Spleen (tissue), 11 donors: ENCODE results near the gene LRRC8D. TPM values are rescaled to one million over a fixed set of nuclear protein-coding genes. Genes with fewer than 3 reads are reported as not detected.
A peak's percentile ranks its signal among the peaks of the same experiment; 100 is the strongest.

Experiments used
- DNase-seq: peaks from one replicate; pipeline ENCODE4 v3.0.0-alpha.2; 2020
- H3K27ac ChIP-seq, 8 donors: fragments of 200-600 bp; sonication (generic) in 7 of 8; 1 replicate in 4 of 8; 2 replicates in 4 of 8; pipeline versions ENCODE4 v1.5.0 to v1.8.0; 2016 to 2021; ENCODE audit warnings: inconsistent platforms in 4 of 8, mild to moderate bottlenecking in 4 of 8, moderate library complexity in 1 of 8
- H3K27me3 ChIP-seq, 7 donors: fragments of 200-600 bp; sonication (generic) in 6 of 7; replicated peaks in 1 of 7; 1 replicate in 4 of 7; 2 replicates in 3 of 7; pipeline versions ENCODE4 v1.5.0 to v1.8.0; 2016 to 2021; ENCODE audit warnings: inconsistent platforms in 3 of 7, mild to moderate bottlenecking in 1 of 7
- H3K36me3 ChIP-seq, 6 donors: fragments of 200-600 bp; sonication (generic) in 5 of 6; 1 replicate in 4 of 6; 2 replicates in 2 of 6; pipeline versions ENCODE4 v1.5.0 to v1.8.0; 2016 to 2021; ENCODE audit warnings: inconsistent platforms in 2 of 6
- H3K4me1 ChIP-seq, 6 donors: fragments of 200-600 bp; sonication (generic) in 5 of 6; 1 replicate in 3 of 6; 2 replicates in 3 of 6; pipeline versions ENCODE4 v1.5.0 to v1.8.0; 2016 to 2021; ENCODE audit warnings: inconsistent platforms in 3 of 6
- H3K4me3 ChIP-seq, 8 donors: fragments of 200-600 bp; sonication (generic) in 7 of 8; 1 replicate in 4 of 8; 2 replicates in 4 of 8; pipeline versions ENCODE4 v1.5.0 to v1.8.0; 2016 to 2021; ENCODE audit warnings: inconsistent platforms in 4 of 8, mild to moderate bottlenecking in 4 of 8, moderate library complexity in 2 of 8
- H3K9me3 ChIP-seq, 8 donors: fragments of 200-600 bp; sonication (generic) in 7 of 8; 1 replicate in 4 of 8; 2 replicates in 4 of 8; pipeline versions ENCODE4 v1.5.0 to v1.8.0; 2016 to 2021; ENCODE audit warnings: inconsistent platforms in 4 of 8
- CTCF ChIP-seq, 11 experiments: fragments of 200-600 bp in 7 of 11; fragments of 450-650 bp in 4 of 11; sonication (generic) in 4 of 11; IDR thresholded peaks in 8 of 11; conservative IDR thresholded peaks in 3 of 11; 1 replicate in 7 of 11; 2 replicates in 4 of 11; pipeline versions ENCODE4 v1.4.0 to v1.8.0; 2016 to 2021; ENCODE audit warnings: antibody characterized with exemption in 11 of 11, inconsistent platforms in 4 of 11, mild to moderate bottlenecking in 1 of 11
- POLR2A ChIP-seq, 3 donors: fragments of 450-650 bp; IDR thresholded peaks; one replicate each; pipeline ENCODE4 v1.5.1; 2017; ENCODE audit warnings: antibody characterized with exemption in 3 of 3, mild to moderate bottlenecking in 1 of 3
- POLR2AphosphoS5 ChIP-seq, 3 donors: sonication (generic); formaldehyde crosslinking; IDR thresholded peaks; one replicate each; pipeline ENCODE4 v1.5.1; 2017; ENCODE audit warnings: antibody characterized with exemption in 3 of 3
- WGBS, 5 donors: extraction: QIAGEN DNeasy Blood & Tissue Kit in 3 of 5; methylation state at CpG; one replicate each; pipeline versions ENCODE4 v1.1.5 to v1.1.7; 2013 to 2018; 5-methylcytosine and 5-hydroxymethylcytosine counted together
- intact Hi-C: fragments of 100-400 bp; cut with DNase I; formaldehyde crosslinking; loops from one replicate; pipeline ENCODE4 v1.15.0; 2023; ENCODE audit warnings: low total_unique reads
- polyA plus RNA-seq, 3 donors: library from polyadenylated mRNA; stranded (reverse); fragments of 200-250 nt; gene quantifications; one replicate each; pipeline ENCODE4 v1.2.1, GENCODE V29; 2013
- total RNA-seq, 7 donors: library from RNA; depleted of rRNA in 3 of 7; stranded (reverse); fragments of >200 nt in 3 of 7; fragmentation: NEBNext Ultra II Directional in 4 of 7; extraction: Animal tissue kit (Norgen Biotek cat#: 25700) in 4 of 7; gene quantifications; one replicate each; pipeline versions ENCODE4 v1.1.0 to v1.2.1, GENCODE V29; 2016 to 2021
- donor health status: healthy with polysubstance abuse.
- donor health status: DM: no; HTN: no; CAD: no; lungs with moderate emphysema.
- donor health status: DM: no; HTN: no; CAD: no.
- donor health status: Bipolar disorder and iron deficiency.
- donor health status: healthy.
- donor health status: DM: no; HTN: no; CAD: no.
- donor health status: DM: yes; HTN: yes; CAD: no.

LRRC8D gene
- total and polyA plus RNA-seq, 10 donors = 12.8 to 42.0 (median 34.5) TPM

DNA sequence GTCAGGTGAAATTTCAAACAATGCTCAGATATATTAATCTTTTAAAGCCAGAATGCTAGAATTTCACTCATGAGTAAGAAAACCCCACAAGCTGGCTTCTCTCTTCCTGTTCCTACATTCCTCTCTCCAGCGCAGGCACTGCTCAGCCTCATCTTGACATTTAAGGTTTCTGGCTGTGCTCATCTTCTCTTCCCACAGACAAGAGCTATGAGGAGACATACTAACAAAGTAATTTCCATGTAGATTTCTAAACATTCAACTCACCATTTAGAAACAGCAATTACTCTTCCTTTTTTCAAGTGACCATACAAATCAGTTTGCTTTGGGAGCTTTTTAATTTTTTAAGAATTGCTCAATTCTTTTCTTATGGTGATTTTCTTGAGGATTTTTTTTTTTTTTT lies 7.8 kb upstream of the LRRC8D start:
- TF ChIP-seq POLR2AphosphoS5 (IDR thresholded peaks at IDR 0.05) = no peak
- no peak for TF ChIP-seq POLR2A (IDR thresholded peaks at IDR 0.05)
- no peak overlapping the region for H3K4me3 ChIP-seq
- no peaks in the 10 kb centered on the region for H3K27me3 ChIP-seq
- intact Hi-C loops = no loop called here
- 37 to 85% (median 61%) methylated on average over 1 of the region's 1 CpG for WGBS, 5 donors
- DNase-seq = no peak
- peak overlapping the region in 1 of 8 donors; percentile 37 for H3K27ac ChIP-seq
- H3K9me3 ChIP-seq = no peaks in the 10 kb centered on the region
- H3K4me1 ChIP-seq = peaks cover 0 to 56% (median 3%) of the 10 kb centered on the region in 6 donors
- H3K36me3 ChIP-seq = no peaks in the 10 kb centered on the region

DNA sequence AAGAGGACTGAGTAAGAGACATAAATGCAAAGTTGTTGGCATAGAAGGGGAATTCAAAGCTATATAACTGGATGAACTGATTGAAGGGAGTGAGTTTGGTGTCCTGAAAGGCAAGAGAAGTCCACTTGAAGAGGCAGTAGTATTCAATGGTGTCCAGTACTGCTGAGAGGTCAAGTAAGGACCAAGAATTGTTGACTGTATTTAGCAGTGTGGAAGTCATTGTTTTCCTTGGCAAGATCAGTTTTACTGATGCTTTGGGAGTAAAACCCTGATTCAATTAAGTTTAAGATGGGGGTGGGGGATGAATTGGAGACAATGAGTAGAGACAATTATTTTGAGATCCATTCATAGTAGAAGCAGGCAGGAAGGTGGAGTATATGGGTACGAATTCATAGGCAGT lies 5.8 kb upstream of the LRRC8D start:
- H3K27me3 ChIP-seq = no peaks in the 10 kb centered on the region
- H3K4me1 ChIP-seq = peaks cover 3 to 66% (median 12%) of the 10 kb centered on the region in 6 donors
- H3K27ac ChIP-seq = peak overlapping the region in 3 of 8 donors; percentile 25 to 59 (median 50)
- no peak for DNase-seq
- intact Hi-C loops = no loop called here
- TF ChIP-seq POLR2AphosphoS5 (IDR thresholded peaks at IDR 0.05) (no peak), POLR2A (IDR thresholded peaks at IDR 0.05) (no peak), CTCF (IDR thresholded peaks at IDR 0.05 in 8 of 11, conservative IDR thresholded peaks at IDR 0.05 in 3 of 11) (no peak)
- H3K4me3 ChIP-seq = no peak overlapping the region
- 82 to 100% (median 87%) methylated on average over 1 of the region's 1 CpG for WGBS, 5 donors
- no peaks in the 10 kb centered on the region for H3K36me3 ChIP-seq
- H3K9me3 ChIP-seq = no peaks in the 10 kb centered on the region

DNA sequence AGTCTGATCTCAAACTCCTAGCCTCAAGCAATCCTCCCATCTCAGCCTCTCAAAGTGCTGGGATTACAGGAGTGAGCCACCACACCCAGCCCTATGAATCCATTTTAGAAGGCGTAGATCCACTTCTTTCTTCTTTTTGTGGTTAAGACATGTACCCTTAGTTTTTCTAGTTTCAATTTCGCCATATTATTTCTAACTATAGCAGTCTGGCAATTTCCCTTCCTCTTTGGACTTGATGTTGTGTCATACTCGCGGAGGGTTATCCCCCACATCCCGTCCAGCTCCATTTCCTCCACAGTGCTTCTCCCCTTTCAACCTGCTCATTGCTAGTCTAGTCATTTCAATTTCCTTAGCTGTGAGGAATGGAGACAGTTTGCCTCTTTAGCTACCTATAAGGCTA lies 5.2 kb upstream of the LRRC8D start:
- Histone ChIP-seq H3K4me1 (peaks cover 7 to 66% (median 16%) of the 10 kb centered on the region in 6 donors), H3K27me3 (no peaks in the 10 kb centered on the region), H3K4me3 (peak overlapping the region in 1 of 8 donors; percentile 15), H3K27ac (peak overlapping the region in 4 of 8 donors; percentile 13 to 59 (median 38)), H3K9me3 (no peaks in the 10 kb centered on the region), H3K36me3 (no peaks in the 10 kb centered on the region)
- 29 to 49% (median 34%) methylated on average over 5 of the region's 5 CpGs for WGBS, 5 donors
- DNase-seq = no peak
- intact Hi-C loops = no loop called here
- TF ChIP-seq POLR2A (IDR thresholded peaks at IDR 0.05) (no peak), POLR2AphosphoS5 (IDR thresholded peaks at IDR 0.05) (peak in 1 of 3 donors; percentile 47), CTCF (IDR thresholded peaks at IDR 0.05 in 8 of 11, conservative IDR thresholded peaks at IDR 0.05 in 3 of 11) (no peak)

DNA sequence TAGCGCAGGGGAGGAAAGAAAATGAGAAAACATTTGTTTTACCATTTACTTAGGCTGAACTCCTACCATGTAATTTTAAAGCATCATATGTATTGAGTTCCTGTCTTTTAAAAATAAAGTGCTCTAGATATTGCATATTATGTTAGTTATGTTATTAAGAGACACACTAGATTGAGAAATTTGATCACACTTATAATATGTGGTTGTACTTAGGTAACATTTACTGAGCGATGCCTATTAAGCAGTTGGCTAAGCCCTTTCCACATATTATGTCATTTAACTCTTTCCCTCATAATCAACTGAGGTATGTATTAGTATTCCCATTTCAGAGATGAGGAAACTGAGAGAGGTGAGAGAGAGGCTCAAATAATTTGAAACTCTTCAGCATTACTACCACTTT lies 4.5 kb upstream of the LRRC8D start:
- TF ChIP-seq POLR2A (IDR thresholded peaks at IDR 0.05) = no peak
- no peak for TF ChIP-seq POLR2AphosphoS5 (IDR thresholded peaks at IDR 0.05)
- no peak for TF ChIP-seq CTCF (IDR thresholded peaks at IDR 0.05 in 8 of 11, conservative IDR thresholded peaks at IDR 0.05 in 3 of 11)
- 73 to 92% (median 80%) methylated on average over 2 of the region's 2 CpGs for WGBS, 5 donors
- intact Hi-C loops = no loop called here
- Histone ChIP-seq H3K27me3 (no peaks in the 10 kb centered on the region), H3K36me3 (no peaks in the 10 kb centered on the region), H3K4me1 (peaks cover 7 to 66% (median 16%) of the 10 kb centered on the region in 6 donors), H3K4me3 (no peak overlapping the region), H3K9me3 (no peaks in the 10 kb centered on the region), H3K27ac (peak overlapping the region in 1 of 8 donors; percentile 59)
- DNase-seq = no peak
